ENCODE results near the gene SGPL1. TPM values are rescaled to one million over a fixed set of nuclear protein-coding genes. Genes with fewer than 3 reads are reported as not detected.
"Not testable (repeated sequence)": the region's sequence is repeated elsewhere in the genome, so short reads cannot be mapped to it uniquely, and the experiment has no call there.

Gene SGPL1
- total and polyA plus RNA-seq, 10 of the 15 experiments (the other 5 are each of a cell fraction or from before 2014, with no cell fraction given): 4.9 to 20.7 (median 10.6) TPM

GRCh38 chr10:70770001-70770400 lies 45.7 kb upstream of the SGPL1 start (continued):
- TF ChIP-seq ELK1 (IDR thresholded peaks at IDR 0.05; ENCODE audit: low read depth, low read length): no peak
- no peak for TF ChIP-seq CBX3 (IDR thresholded peaks at IDR 0.05; ENCODE audit: borderline replicate concordance, low read depth)
- no peak for TF ChIP-seq FOXM1 (IDR thresholded peaks at IDR 0.05; ENCODE audit: low read depth, low read length)
- no peak for TF ChIP-seq ETV6 (conservative IDR thresholded peaks at IDR 0.05 in 1 of 2, IDR thresholded peaks at IDR 0.05 in 1 of 2; ENCODE audit: borderline replicate concordance in 1 of 2, low read depth in 1 of 2)

GRCh38 chr10:70770516-70770915 lies 45.2 kb upstream of the SGPL1 start:
- H3K79me2 ChIP-seq (ENCODE audit: control insufficient read depth, insufficient read depth, low read length); FAIRE-seq; H3K4me1 ChIP-seq (ENCODE audit: control insufficient read depth, insufficient read depth, low read length); intact Hi-C loops (cut with micrococcal nuclease; ENCODE audit: unreplicated experiment); DNase-seq (ENCODE audit: low read depth, low spot score); ATAC-seq; H3K27me3 ChIP-seq (replicated peaks in 1 of 2; ENCODE audit: control insufficient read depth in 2 of 2, insufficient read depth in 2 of 2, low read length in 1 of 2); H3K9me3 ChIP-seq (replicated peaks; ENCODE audit: control insufficient read depth, insufficient read depth, low read length); H3K27ac ChIP-seq (ENCODE audit: control insufficient read depth, insufficient read depth); BruUV-seq (replicated peaks); H2AFZ ChIP-seq (ENCODE audit: control insufficient read depth, low read depth, low read length); CTCF ChIA-PET; H3K4me2 ChIP-seq (ENCODE audit: control insufficient read depth, insufficient read depth); H3K4me3 ChIP-seq; in situ Hi-C loops (cut with MboI); RAD21 ChIA-PET (ENCODE audit: unreplicated experiment); H3K36me3 ChIP-seq (ENCODE audit: control insufficient read depth in 2 of 2, insufficient read depth in 2 of 2, low read length in 1 of 2); H3K9ac ChIP-seq (ENCODE audit: control insufficient read depth, insufficient read depth, low read length); POLR2A ChIA-PET; H4K20me1 ChIP-seq (ENCODE audit: control insufficient read depth, insufficient read depth): not testable (repeated sequence)
- WGBS (ENCODE audit: insufficient coverage, insufficient replicate concordance, low lambda C conversion rate, missing lambda C conversion rate): 37% methylated on average over 7 of the region's 7 CpGs
- SMC1A ChIA-PET (ENCODE audit: uncharacterized antibody, unreplicated experiment): interaction anchor here (1.1 kb wide), 1 partner anchor 16 kb away, joined by 3 read pairs; no protein-coding TSS in a partner anchor

Data from GM12878 (cell line).